ENCODE results near the gene MDFIC. TPM values are rescaled to one million over a fixed set of nuclear protein-coding genes. Genes with fewer than 3 reads are reported as not detected.

The MDFIC gene
- total and polyA plus RNA-seq, 2 of the 4 experiments (the other 2 are of a cell fraction): 16.9 to 35.0 TPM

GRCh38 chr7:114973147-114973546 is 51.3 kb downstream of the MDFIC start:
- no CpG with 5 or more reads among the region's 3 CpGs for WGBS, 2 experiments (ENCODE audit: extremely low coverage in 2 of 2, insufficient read length in 1 of 2)
- H2AK9ac ChIP-seq (replicated peaks; ENCODE audit: low read depth, low read length, poor library complexity): no peak overlapping the region
- no peak overlapping the region for H2AK5ac ChIP-seq (ENCODE audit: low read depth, low read length)
- no peaks in the 10 kb centered on the region; the same call in 1 of the 2 replicates for H4K20me1 ChIP-seq (ENCODE audit: insufficient read depth, low read length)
- H3K4ac ChIP-seq (ENCODE audit: low read depth, low read length): 0 out of 2 replicates have a peak overlapping the region, but pooled peaks have one; percentile 25
- H2BK120ac ChIP-seq (ENCODE audit: low read depth, low read length): peak overlapping the region; percentile 74; the same call in 1 of the 2 replicates
- H3K4me3 ChIP-seq (ENCODE audit: insufficient read depth, low read depth, low read length): no peak overlapping the region
- peak overlapping the region; percentile 27; the same call in 1 of the 2 replicates for H3K14ac ChIP-seq (replicated peaks; ENCODE audit: low read depth, low read length)
- no peak overlapping the region for H2AFZ ChIP-seq (replicated peaks; ENCODE audit: low read length, poor library complexity)
- H3K56ac ChIP-seq (ENCODE audit: extremely low read depth, insufficient read depth, low read length): no peak overlapping the region
- BruUV-seq (replicated peaks): no TSS peak
- peak overlapping the region; percentile 26; the same call in 1 of the 3 replicates for H2BK15ac ChIP-seq (ENCODE audit: low read depth, low read length)
- H2BK5ac ChIP-seq (ENCODE audit: low read depth, low read length, poor library complexity, severe bottlenecking): peak overlapping the region; percentile 13
- peak overlapping the region; percentile 7; the same call in 1 of the 2 replicates for H3K18ac ChIP-seq (ENCODE audit: low read depth, low read length)
- H3K9ac ChIP-seq (ENCODE audit: low read depth, low read length): no peak overlapping the region
- CTCF ChIA-PET: no interaction called here
- H3K9me1 ChIP-seq (ENCODE audit: insufficient read depth, low read length): peaks cover 5% of the 10 kb centered on the region
- DNase-seq: peak; percentile 39
- peak overlapping the region; percentile 12; the same call in 1 of the 2 replicates for H4K5ac ChIP-seq (ENCODE audit: low read depth, low read length)
- in situ Hi-C loops (cut with MboI; ENCODE audit: low sequenced_read_pairs): no loop called here
- intact Hi-C loops (cut with micrococcal nuclease): no loop called here
- dilution Hi-C loops (cut with HindIII; ENCODE audit: low sequenced_read_pairs, unreplicated experiment): no loop called here
- peak overlapping the region; percentile 31 to 46; a peak in 1 of 4 replicates for H4K8ac ChIP-seq (ENCODE audit: low read depth in 2 of 2, low read length in 2 of 2)
- no peak overlapping the region for H3K4me2 ChIP-seq (ENCODE audit: low read depth, low read length)
- H3K23ac ChIP-seq (ENCODE audit: low read depth, low read length): no peak overlapping the region
- POLR2A ChIA-PET (ENCODE audit: unreplicated experiment): no interaction called here
- H3K27ac ChIP-seq (ENCODE audit: insufficient read depth, low read length): no peak overlapping the region
- H4K91ac ChIP-seq (ENCODE audit: insufficient read depth, low read depth, low read length): no peak overlapping the region
- peaks cover 22 to 49% of the 10 kb centered on the region in 2 experiments for H3K79me1 ChIP-seq (ENCODE audit: low read depth in 1 of 2, low read length in 2 of 2)
- peak; percentile 56 for ATAC-seq (ENCODE audit: low read depth)
- TF ChIP-seq NFE2L2 (IDR thresholded peaks at IDR 0.05; ENCODE audit: low read depth, low read length) (no peak), MAFK (IDR thresholded peaks at IDR 0.05; ENCODE audit: low read depth, low read length) (no peak), CHD1 (IDR thresholded peaks at IDR 0.05; ENCODE audit: low read depth, low read length) (no peak), RAD21 (IDR thresholded peaks at IDR 0.05; ENCODE audit: low read length) (no peak)
- TF ChIP-seq, protein P1, sequence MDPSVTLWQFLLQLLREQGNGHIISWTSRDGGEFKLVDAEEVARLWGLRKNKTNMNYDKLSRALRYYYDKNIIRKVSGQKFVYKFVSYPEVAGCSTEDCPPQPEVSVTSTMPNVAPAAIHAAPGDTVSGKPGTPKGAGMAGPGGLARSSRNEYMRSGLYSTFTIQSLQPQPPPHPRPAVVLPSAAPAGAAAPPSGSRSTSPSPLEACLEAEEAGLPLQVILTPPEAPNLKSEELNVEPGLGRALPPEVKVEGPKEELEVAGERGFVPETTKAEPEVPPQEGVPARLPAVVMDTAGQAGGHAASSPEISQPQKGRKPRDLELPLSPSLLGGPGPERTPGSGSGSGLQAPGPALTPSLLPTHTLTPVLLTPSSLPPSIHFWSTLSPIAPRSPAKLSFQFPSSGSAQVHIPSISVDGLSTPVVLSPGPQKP (IDR thresholded peaks at IDR 0.05; ENCODE audit: borderline replicate concordance, low read depth, low read length): no peak
- no peaks in the 10 kb centered on the region for H3K27me3 ChIP-seq (ENCODE audit: control insufficient read depth, insufficient read depth, low read length)
- 0 out of 2 replicates have a peak overlapping the region, but pooled peaks have one; percentile 66 for H2BK20ac ChIP-seq (ENCODE audit: low read depth, low read length)
- no peaks in the 10 kb centered on the region for H3K9me3 ChIP-seq (ENCODE audit: control insufficient read depth, insufficient read depth, low read length)
- H3K4me1 ChIP-seq (ENCODE audit: control insufficient read depth, insufficient read depth, low read length): peaks cover 10% of the 10 kb centered on the region
- H3K36me3 ChIP-seq (ENCODE audit: control insufficient read depth, insufficient read depth, low read length): no peaks in the 10 kb centered on the region

Measured in IMR-90 (cell line).